ENCODE measurements around the gene KCNIP3.

The KCNIP3 gene

GRCh38 chr2:95294579-95295250 is 2.4 kb upstream of the KCNIP3 start:
- DNase-seq (ENCODE audit: low read depth in 1 of 2, low spot score in 1 of 2), result no peak

DNA sequence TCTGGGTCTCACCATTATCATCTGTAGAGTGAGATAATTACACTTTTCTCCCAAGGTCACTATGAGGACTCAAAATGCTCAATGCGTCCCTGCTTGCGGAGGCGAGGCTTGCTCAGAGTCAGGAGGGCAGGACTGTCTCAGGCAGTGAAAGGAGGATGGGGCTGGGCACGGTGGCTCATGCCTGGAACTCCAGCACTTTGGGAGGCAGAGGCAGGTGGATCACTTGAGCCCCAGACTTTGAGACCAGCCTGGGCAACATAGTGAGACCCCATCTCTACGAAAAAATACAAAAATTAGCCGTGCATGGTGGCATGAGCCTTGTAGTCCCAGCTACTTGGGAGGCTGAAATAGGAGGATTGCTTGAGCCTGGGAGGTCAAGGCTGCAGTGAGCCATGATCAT is 1.8 kb upstream of the KCNIP3 start:
- DNase-seq (ENCODE audit: low read depth in 1 of 2, low spot score in 1 of 2), result no peak

- no peak for DNase-seq (ENCODE audit: low read depth in 1 of 2, low spot score in 1 of 2)
Observed at GRCh38 chr2:95296011-95296410, 1.1 kb upstream of the KCNIP3 start.

DNA sequence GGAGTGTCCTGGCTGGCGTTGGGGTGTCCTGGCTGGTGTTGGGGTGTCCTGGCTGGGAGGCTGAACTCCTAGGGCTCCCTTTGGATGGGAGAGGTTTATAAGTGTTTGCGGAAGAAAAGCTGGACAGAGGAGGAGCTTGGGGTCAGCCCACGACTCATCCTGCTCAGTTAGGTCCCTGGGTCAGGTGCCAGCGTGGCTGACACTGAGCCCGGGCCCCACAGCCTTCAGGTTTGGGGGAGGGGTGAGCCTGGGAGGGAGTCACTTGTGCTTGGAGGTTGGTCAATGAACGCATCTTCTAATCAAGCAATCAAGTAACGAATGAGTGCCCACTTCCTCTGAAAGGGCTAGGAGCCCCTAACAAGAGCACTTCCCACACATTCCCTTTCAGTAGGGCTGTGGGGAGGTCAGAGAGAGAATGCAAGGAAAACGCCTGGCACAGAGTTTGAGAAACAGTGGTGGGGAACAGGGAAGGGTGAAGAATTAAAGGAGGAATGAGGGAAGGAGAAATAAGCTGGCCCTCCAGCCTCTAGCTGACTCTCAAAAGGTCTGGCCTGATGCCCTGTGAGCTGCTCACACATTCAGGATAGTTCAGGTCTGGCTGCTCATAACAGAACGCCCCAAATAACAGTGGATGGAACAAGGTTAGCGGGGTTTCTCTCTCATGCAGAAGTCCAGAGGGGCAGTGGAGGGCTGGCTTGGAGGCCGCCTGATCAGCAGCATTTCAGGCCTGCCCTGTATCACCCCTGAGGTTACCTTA is 670 bp downstream of the KCNIP3 start:
- no peak for DNase-seq (ENCODE audit: low read depth in 1 of 2, low spot score in 1 of 2)

DNA sequence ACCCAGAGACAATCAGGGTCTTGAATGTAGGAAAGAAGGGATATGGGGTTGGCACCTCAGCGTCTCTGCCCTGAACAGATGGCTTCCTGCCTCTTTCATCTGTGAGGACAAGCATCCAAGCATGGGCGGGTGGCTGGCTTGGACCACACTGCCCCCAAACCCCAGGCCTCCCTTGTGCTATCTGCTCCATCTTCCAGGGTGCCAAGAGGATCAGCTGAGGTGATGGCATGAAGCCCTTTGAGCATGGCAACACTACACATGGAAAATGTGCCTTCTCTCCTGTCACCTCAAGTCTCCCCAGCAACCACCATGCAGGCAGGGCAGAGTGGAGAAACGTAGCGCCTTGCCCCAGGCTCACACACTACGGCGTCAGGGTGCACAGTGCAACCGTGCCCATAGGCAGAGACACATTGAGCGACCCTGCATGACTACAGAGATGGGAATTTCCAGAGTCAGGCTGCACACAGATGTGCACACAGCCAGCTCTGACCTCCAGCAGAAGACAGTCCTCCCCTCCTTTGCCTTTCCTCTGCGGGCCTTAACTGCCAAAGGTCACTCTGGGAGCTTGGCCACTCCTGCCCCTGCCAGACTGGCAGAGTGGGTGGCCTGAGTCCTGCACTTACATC is 1.5 kb downstream of the KCNIP3 start:
- DNase-seq (ENCODE audit: low read depth in 1 of 2, low spot score in 1 of 2), result no peak

DNA sequence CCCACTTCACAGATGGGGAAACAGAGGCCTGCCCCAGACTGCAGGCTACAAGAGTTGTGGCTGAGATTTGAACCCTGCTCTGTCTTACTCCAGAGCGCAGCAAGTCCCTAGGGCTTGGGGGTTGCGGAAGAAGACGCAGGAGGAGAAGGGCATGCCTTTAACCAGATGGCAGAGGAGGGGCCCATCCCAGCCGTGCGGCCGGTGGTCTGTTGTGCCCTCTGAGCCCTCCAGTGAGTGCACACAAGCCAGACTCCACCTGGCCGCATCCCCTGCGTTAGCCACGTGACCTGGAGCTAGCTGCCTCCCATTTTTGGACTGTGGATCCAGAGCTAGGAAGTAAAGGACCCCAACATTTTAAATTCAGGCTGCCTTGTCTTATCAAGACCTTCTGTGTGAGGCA is 2.8 kb downstream of the KCNIP3 start:
- no peak for DNase-seq (ENCODE audit: low read depth in 1 of 2, low spot score in 1 of 2)

DNA sequence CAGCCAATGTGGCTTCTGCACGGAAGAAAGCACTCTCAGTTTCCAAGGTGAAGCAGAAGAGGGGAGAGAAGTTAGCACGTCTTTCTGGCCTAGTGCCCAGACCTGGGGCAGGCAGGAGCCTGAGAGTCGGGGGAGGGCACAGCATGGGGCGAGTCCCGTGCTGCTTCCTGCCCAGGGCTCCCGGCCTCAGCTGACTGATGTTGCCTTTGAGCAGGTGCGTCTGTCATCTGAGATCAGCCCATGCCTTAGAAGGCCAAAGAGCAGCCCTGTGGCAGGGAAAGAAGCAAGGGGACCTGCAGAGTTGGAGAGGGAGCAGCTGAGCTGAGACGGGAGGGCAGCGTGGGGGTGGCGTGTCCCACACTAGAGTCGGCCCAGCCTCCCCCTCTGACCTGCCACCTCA is 3.3 kb downstream of the KCNIP3 start:
- no peak for DNase-seq (ENCODE audit: low read depth in 1 of 2, low spot score in 1 of 2)

GRCh38 chr2:95301186-95301585 is 4.0 kb downstream of the KCNIP3 start:
- no peak for DNase-seq (ENCODE audit: low read depth in 1 of 2, low spot score in 1 of 2)

DNA sequence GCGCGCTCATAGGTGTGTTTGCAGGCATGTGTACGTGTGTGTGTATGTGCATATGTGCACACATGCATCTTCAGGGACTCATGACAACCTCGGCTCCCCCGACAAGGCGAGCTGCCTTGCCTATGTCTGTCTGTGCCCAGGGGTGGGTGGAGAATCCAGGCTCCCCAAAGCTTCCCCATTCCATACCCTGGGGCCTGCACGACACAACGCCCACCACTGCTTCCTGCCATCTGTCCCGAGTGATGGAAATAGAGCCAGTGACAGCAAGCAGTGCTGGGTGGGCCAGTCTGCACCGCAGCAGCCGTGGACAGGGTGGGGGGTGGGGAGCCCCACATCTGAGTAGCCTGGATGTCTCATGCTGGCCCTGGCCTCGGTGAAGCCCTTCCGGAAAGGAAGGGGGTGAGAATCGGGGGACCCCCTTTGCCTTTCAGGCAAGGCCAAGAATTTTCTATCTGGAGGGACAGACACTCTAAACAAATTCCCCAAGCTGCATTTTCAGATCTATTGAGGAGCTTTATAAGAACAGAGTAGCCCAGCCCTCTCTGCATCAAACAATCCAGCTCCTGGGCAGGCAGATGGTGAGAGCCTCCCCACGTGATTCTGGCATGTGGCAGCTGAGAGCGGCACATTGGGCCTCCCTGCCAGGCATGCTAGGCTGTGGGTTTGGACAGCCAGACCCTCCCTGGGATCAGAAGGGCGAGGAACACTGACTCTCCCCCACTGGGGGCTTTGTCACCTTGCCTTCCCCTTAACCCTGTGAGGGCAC is 4.9 kb downstream of the KCNIP3 start:
- DNase-seq (ENCODE audit: low read depth in 1 of 2, low spot score in 1 of 2), result no peak

GRCh38 chr2:95303191-95303919 is 6.2 kb downstream of the KCNIP3 start:
- DNase-seq (ENCODE audit: low read depth in 1 of 2, low spot score in 1 of 2), result no peak

- DNase-seq (ENCODE audit: low read depth in 1 of 2, low spot score in 1 of 2), result no peak
Observed at GRCh38 chr2:95305380-95306061, 8.4 kb downstream of the KCNIP3 start.

- no peak for DNase-seq (ENCODE audit: low read depth in 1 of 2, low spot score in 1 of 2)
Observed at GRCh38 chr2:95306336-95306895, 9.3 kb downstream of the KCNIP3 start.

- DNase-seq (ENCODE audit: low read depth in 1 of 2, low spot score in 1 of 2), result no peak
Observed at GRCh38 chr2:95307036-95307435, 9.9 kb downstream of the KCNIP3 start.

GRCh38 chr2:95307878-95308277 is 10.7 kb downstream of the KCNIP3 start:
- DNase-seq (ENCODE audit: low read depth in 1 of 2, low spot score in 1 of 2), result no peak

- no peak for DNase-seq (ENCODE audit: low read depth in 1 of 2, low spot score in 1 of 2)
Observed at GRCh38 chr2:95308426-95308990, 11.4 kb downstream of the KCNIP3 start.

GRCh38 chr2:95309599-95309998 is 12.5 kb downstream of the KCNIP3 start:
- DNase-seq (ENCODE audit: low read depth in 1 of 2, low spot score in 1 of 2), result no peak

DNA sequence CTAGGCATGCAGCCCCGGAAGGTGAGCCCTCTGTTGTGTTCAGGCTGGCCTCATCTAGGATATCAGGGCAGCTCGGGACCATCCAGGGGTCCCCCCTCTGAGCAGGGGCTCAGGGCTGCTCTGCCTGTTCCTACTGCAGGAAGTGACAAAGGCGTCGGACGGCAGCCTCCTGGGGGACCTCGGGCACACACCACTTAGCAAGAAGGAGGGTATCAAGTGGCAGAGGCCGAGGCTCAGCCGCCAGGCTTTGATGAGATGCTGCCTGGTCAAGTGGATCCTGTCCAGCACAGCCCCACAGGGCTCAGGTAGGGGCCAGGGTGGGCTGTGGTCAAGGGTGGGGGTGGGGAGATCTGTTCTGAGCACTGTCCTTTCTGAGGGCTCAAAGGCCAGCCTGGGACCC is 13.1 kb downstream of the KCNIP3 start:
- no peak for DNase-seq (ENCODE audit: low read depth in 1 of 2, low spot score in 1 of 2)

DNA sequence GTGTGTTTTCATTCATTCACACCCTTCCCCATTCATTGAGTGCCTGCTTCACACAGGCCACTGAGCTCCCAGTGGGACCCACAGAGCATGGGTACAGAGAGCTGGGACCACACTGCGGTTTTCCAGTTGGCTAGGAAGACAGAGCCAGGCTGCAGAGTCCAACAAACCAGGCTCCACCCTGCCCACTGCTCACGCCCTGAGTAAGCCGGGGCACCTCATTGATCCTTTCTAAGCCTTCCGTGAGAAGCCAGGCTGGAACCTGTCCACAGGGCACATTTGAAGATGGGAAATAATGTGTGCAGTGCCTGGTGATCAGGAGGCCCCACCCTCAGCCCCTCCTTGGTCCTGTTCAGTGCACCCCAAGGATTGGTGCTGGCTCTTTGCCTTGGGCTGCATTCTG is 13.5 kb downstream of the KCNIP3 start:
- no peak for DNase-seq (ENCODE audit: low read depth in 1 of 2, low spot score in 1 of 2)

- no peak for DNase-seq (ENCODE audit: low read depth in 1 of 2, low spot score in 1 of 2)
Observed at GRCh38 chr2:95311815-95312542, 14.8 kb downstream of the KCNIP3 start.

All from stimulated activated CD4-positive, alpha-beta T cell treated with anti-CD3 and anti-CD28 coated beads, Interleukin-15, amount 100 ng/mL, for 1 hour (primary cell).